WTC11 (cell line): ENCODE data around the gene STK32C. TPM values are rescaled to one million over a fixed set of nuclear protein-coding genes. Genes with fewer than 3 reads are reported as not detected.

Experiments
- ATAC-seq: fragments of 200-7000 bp; cut with Tn5 transposase; 2 replicates; pipeline ENCODE4 v1.10.0; 2021; ENCODE audit warnings: mild to moderate bottlenecking, moderate library complexity
- CTCF ChIA-PET: fragments of 300-600 bp; sonication (Branson Sonifier 250); formaldehyde crosslinking; loops from one replicate; lab custom pipeline; 2021; ENCODE audit warnings: antibody characterized with exemption; lab: Charles Lee
- POLR2A ChIA-PET: fragments of 350-600 bp; sonication (Branson Sonifier 250); formaldehyde crosslinking; loops from one replicate; lab custom pipeline; 2021; ENCODE audit warnings: antibody characterized with exemption; lab: Charles Lee
- DNase-seq: peaks from one replicate; pipeline ENCODE4 v3.0.0; 2021; ENCODE audit warnings: low spot score
- H3K27ac Mint-ChIP-seq: 2 replicates; pipeline ENCODE4 v1.8.0; 2021; ENCODE audit warnings: mixed read lengths
- H3K27me3 Mint-ChIP-seq: 2 replicates; pipeline ENCODE4 v1.8.0; 2021; ENCODE audit warnings: low read depth, mild to moderate bottlenecking, moderate library complexity, mixed read lengths
- H3K36me3 Mint-ChIP-seq: 2 replicates; pipeline ENCODE4 v1.8.0; 2021; ENCODE audit warnings: mixed read lengths
- H3K4me1 Mint-ChIP-seq: 2 replicates; pipeline ENCODE4 v1.8.0; 2022; ENCODE audit warnings: mixed read lengths
- H3K4me3 Mint-ChIP-seq: 2 replicates; pipeline ENCODE4 v1.8.0; 2021; ENCODE audit warnings: mild to moderate bottlenecking, moderate library complexity, mixed read lengths
- H3K9me3 Mint-ChIP-seq: 2 replicates; pipeline ENCODE4 v1.8.0; 2021; ENCODE audit warnings: mixed read lengths
- FOXJ3 ChIP-seq: sonication (generic); formaldehyde crosslinking; IDR thresholded peaks from 2 replicates; pipeline ENCODE4 v1.9.0; 2021; ENCODE audit warnings: missing genetic modification reagents, mild to moderate bottlenecking, borderline replicate concordance
- GABPB1 ChIP-seq: sonication (generic); formaldehyde crosslinking; IDR thresholded peaks from 2 replicates; pipeline ENCODE4 v1.8.1; 2023; ENCODE audit warnings: mild to moderate bottlenecking, missing genetic modification reagents
- SOX15 ChIP-seq: fragments of 250-450 bp; sonication (Bioruptor Pico); IDR thresholded peaks from 2 replicates; pipeline ENCODE4 v1.9.0; 2021; ENCODE audit warnings: mild to moderate bottlenecking
- ZNF138 ChIP-seq: sonication (generic); formaldehyde crosslinking; conservative IDR thresholded peaks from 2 replicates; pipeline ENCODE4 v1.8.1; 2022; ENCODE audit warnings: mild to moderate bottlenecking, moderate library complexity, missing genetic modification reagents
- total RNA-seq: library from RNA; stranded (reverse); gene quantifications from 3 replicates; pipeline ENCODE4 v1.2.3, GENCODE V29; 2021
- TF ChIP-seq, protein P1 (sequence below): sonication (generic); formaldehyde crosslinking; IDR thresholded peaks from 2 replicates; pipeline ENCODE4 v1.8.0; 2023; ENCODE audit warnings: missing genetic modification reagents, mild to moderate bottlenecking, borderline replicate concordance
- TF ChIP-seq, protein P2 (sequence below): sonication (generic); formaldehyde crosslinking; IDR thresholded peaks from 2 replicates; pipeline ENCODE4 v1.8.0; 2023; ENCODE audit warnings: mild to moderate bottlenecking, missing genetic modification reagents
- TF ChIP-seq, protein P3 (sequence below): sonication (generic); formaldehyde crosslinking; IDR thresholded peaks from 2 replicates; pipeline ENCODE4 v1.8.1; 2022; ENCODE audit warnings: mild to moderate bottlenecking, moderate library complexity, missing genetic modification reagents
- TF ChIP-seq, protein P4 (sequence below): sonication (generic); formaldehyde crosslinking; IDR thresholded peaks from 2 replicates; pipeline ENCODE4 v1.8.1; 2023; ENCODE audit warnings: mild to moderate bottlenecking, missing genetic modification reagents
- TF ChIP-seq, protein P5 (sequence below): sonication (generic); formaldehyde crosslinking; IDR thresholded peaks from 2 replicates; pipeline ENCODE4 v1.8.1; 2022; ENCODE audit warnings: low read depth, missing genetic modification reagents, borderline replicate concordance
- TF ChIP-seq, protein P6 (sequence below): sonication (generic); formaldehyde crosslinking; IDR thresholded peaks from 2 replicates; pipeline ENCODE4 v1.8.1; 2023; ENCODE audit warnings: mild to moderate bottlenecking, missing genetic modification reagents, moderate library complexity
- TF ChIP-seq, protein P7 (sequence below): sonication (generic); formaldehyde crosslinking; IDR thresholded peaks from 2 replicates; pipeline ENCODE4 v1.8.0; 2023; ENCODE audit warnings: missing genetic modification reagents
- TF ChIP-seq, protein P8 (sequence below): sonication (generic); formaldehyde crosslinking; IDR thresholded peaks from 2 replicates; pipeline ENCODE4 v1.8.1; 2023; ENCODE audit warnings: mild to moderate bottlenecking, moderate library complexity, missing genetic modification reagents

Gene STK32C
- total RNA-seq, 1 experiment from 2014 or later, result 20.7 TPM

DNA sequence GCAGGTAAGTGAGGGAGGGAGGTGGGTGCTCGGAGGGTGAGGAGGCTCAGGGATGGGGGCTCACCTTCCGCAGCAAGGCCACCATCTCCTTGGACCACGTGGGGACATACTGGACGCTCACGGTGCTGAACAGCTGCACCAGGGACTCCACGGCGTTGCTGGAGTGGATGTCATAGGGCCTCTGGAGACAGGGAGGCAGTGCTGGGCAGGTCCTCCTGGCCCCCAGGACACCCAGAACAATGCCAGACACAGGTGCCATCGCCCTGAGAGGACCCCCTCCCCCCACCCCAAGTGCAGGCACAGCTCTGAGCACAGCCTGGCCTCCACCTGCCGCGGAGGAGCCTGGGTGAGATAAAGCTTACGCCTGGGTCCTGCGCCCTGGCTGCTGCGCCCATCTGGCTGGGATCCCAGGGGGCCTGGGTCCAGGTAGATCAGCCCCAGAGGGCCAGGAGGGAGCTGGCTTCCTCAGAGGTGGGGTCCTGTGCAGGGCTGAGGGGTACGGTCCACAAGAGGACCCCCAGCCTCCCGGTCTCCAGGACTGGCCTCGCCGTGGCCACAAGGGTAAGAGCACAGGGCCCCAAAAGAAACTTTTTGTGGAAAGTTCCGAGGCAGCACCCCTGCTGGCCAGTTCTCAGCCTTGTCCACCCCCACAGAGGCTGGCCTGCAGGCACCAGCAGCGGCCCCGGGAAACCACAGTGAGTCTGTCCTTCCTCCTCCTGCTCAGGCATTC lies 83.2 kb downstream of the STK32C start (continued):
- TF ChIP-seq, protein P1, sequence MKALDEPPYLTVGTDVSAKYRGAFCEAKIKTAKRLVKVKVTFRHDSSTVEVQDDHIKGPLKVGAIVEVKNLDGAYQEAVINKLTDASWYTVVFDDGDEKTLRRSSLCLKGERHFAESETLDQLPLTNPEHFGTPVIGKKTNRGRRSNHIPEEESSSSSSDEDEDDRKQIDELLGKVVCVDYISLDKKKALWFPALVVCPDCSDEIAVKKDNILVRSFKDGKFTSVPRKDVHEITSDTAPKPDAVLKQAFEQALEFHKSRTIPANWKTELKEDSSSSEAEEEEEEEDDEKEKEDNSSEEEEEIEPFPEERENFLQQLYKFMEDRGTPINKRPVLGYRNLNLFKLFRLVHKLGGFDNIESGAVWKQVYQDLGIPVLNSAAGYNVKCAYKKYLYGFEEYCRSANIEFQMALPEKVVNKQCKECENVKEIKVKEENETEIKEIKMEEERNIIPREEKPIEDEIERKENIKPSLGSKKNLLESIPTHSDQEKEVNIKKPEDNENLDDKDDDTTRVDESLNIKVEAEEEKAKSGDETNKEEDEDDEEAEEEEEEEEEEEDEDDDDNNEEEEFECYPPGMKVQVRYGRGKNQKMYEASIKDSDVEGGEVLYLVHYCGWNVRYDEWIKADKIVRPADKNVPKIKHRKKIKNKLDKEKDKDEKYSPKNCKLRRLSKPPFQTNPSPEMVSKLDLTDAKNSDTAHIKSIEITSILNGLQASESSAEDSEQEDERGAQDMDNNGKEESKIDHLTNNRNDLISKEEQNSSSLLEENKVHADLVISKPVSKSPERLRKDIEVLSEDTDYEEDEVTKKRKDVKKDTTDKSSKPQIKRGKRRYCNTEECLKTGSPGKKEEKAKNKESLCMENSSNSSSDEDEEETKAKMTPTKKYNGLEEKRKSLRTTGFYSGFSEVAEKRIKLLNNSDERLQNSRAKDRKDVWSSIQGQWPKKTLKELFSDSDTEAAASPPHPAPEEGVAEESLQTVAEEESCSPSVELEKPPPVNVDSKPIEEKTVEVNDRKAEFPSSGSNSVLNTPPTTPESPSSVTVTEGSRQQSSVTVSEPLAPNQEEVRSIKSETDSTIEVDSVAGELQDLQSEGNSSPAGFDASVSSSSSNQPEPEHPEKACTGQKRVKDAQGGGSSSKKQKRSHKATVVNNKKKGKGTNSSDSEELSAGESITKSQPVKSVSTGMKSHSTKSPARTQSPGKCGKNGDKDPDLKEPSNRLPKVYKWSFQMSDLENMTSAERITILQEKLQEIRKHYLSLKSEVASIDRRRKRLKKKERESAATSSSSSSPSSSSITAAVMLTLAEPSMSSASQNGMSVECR (CRISPR knock-in tag), result no peak
- TF ChIP-seq, protein P2, sequence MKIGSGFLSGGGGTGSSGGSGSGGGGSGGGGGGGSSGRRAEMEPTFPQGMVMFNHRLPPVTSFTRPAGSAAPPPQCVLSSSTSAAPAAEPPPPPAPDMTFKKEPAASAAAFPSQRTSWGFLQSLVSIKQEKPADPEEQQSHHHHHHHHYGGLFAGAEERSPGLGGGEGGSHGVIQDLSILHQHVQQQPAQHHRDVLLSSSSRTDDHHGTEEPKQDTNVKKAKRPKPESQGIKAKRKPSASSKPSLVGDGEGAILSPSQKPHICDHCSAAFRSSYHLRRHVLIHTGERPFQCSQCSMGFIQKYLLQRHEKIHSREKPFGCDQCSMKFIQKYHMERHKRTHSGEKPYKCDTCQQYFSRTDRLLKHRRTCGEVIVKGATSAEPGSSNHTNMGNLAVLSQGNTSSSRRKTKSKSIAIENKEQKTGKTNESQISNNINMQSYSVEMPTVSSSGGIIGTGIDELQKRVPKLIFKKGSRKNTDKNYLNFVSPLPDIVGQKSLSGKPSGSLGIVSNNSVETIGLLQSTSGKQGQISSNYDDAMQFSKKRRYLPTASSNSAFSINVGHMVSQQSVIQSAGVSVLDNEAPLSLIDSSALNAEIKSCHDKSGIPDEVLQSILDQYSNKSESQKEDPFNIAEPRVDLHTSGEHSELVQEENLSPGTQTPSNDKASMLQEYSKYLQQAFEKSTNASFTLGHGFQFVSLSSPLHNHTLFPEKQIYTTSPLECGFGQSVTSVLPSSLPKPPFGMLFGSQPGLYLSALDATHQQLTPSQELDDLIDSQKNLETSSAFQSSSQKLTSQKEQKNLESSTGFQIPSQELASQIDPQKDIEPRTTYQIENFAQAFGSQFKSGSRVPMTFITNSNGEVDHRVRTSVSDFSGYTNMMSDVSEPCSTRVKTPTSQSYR, result no peak

DNA sequence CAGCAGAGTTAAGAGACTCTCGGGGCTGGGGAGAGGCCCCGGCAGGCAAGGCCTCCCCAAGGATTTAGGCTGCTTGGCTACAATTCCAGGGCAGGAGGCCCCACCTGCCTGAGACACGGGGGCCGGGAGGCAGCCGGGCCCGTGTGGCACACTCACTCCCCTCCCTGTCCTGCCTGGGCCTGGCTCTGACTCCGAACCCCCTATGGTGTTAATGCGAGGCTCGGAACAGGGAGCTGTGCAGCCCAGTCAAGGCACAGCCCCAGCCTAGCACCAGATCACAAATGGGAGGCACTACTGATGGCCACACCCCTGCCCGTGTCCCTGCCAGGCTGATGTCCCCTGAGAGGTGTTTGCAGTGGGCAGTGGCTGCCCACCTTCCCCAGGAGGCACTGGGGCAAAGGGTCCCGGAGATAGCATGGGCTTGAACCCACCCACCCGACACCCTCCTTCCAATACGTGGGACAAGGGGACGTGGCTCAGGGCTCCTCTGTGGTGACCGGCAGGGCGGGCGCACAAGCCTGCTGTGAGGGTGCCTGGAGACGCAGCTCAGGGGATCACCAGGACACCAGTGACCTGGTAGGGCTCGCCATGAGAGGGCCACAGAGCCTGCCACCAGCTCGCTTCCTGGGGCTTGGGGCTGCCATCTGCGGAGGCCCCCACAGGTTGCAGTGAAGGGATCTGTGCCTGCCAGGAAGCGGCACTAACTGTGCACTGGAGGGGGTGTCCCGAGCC lies 84.0 kb downstream of the STK32C start:
- Mint-ChIP-seq H3K4me3 (no peak overlapping the region), H3K9me3 (peaks cover 6% of the 10 kb centered on the region), H3K27ac (no peak overlapping the region), H3K27me3 (no peaks in the 10 kb centered on the region), H3K4me1 (no peaks in the 10 kb centered on the region), H3K36me3 (peaks cover 4% of the 10 kb centered on the region)
- DNase-seq (no peak), ATAC-seq (no peak)
- TF ChIP-seq, protein P3, sequence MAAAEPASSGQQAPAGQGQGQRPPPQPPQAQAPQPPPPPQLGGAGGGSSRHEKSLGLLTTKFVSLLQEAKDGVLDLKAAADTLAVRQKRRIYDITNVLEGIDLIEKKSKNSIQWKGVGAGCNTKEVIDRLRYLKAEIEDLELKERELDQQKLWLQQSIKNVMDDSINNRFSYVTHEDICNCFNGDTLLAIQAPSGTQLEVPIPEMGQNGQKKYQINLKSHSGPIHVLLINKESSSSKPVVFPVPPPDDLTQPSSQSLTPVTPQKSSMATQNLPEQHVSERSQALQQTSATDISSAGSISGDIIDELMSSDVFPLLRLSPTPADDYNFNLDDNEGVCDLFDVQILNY (CRISPR knock-in tag), result no peak
- no peak for TF ChIP-seq ZNF138 (CRISPR knock-in tag)
- TF ChIP-seq, protein P4, sequence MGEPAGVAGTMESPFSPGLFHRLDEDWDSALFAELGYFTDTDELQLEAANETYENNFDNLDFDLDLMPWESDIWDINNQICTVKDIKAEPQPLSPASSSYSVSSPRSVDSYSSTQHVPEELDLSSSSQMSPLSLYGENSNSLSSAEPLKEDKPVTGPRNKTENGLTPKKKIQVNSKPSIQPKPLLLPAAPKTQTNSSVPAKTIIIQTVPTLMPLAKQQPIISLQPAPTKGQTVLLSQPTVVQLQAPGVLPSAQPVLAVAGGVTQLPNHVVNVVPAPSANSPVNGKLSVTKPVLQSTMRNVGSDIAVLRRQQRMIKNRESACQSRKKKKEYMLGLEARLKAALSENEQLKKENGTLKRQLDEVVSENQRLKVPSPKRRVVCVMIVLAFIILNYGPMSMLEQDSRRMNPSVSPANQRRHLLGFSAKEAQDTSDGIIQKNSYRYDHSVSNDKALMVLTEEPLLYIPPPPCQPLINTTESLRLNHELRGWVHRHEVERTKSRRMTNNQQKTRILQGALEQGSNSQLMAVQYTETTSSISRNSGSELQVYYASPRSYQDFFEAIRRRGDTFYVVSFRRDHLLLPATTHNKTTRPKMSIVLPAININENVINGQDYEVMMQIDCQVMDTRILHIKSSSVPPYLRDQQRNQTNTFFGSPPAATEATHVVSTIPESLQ (CRISPR knock-in tag), result no peak
- no peak for TF ChIP-seq SOX15 (CRISPR knock-in tag)
- TF ChIP-seq, protein P5, sequence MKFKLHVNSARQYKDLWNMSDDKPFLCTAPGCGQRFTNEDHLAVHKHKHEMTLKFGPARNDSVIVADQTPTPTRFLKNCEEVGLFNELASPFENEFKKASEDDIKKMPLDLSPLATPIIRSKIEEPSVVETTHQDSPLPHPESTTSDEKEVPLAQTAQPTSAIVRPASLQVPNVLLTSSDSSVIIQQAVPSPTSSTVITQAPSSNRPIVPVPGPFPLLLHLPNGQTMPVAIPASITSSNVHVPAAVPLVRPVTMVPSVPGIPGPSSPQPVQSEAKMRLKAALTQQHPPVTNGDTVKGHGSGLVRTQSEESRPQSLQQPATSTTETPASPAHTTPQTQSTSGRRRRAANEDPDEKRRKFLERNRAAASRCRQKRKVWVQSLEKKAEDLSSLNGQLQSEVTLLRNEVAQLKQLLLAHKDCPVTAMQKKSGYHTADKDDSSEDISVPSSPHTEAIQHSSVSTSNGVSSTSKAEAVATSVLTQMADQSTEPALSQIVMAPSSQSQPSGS (CRISPR knock-in tag), result no peak
- TF ChIP-seq, protein P6, sequence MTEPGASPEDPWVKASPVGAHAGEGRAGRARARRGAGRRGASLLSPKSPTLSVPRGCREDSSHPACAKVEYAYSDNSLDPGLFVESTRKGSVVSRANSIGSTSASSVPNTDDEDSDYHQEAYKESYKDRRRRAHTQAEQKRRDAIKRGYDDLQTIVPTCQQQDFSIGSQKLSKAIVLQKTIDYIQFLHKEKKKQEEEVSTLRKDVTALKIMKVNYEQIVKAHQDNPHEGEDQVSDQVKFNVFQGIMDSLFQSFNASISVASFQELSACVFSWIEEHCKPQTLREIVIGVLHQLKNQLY (CRISPR knock-in tag), result no peak
- TF ChIP-seq, protein P7, sequence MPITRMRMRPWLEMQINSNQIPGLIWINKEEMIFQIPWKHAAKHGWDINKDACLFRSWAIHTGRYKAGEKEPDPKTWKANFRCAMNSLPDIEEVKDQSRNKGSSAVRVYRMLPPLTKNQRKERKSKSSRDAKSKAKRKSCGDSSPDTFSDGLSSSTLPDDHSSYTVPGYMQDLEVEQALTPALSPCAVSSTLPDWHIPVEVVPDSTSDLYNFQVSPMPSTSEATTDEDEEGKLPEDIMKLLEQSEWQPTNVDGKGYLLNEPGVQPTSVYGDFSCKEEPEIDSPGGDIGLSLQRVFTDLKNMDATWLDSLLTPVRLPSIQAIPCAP, result no peak
- TF ChIP-seq, protein P8, sequence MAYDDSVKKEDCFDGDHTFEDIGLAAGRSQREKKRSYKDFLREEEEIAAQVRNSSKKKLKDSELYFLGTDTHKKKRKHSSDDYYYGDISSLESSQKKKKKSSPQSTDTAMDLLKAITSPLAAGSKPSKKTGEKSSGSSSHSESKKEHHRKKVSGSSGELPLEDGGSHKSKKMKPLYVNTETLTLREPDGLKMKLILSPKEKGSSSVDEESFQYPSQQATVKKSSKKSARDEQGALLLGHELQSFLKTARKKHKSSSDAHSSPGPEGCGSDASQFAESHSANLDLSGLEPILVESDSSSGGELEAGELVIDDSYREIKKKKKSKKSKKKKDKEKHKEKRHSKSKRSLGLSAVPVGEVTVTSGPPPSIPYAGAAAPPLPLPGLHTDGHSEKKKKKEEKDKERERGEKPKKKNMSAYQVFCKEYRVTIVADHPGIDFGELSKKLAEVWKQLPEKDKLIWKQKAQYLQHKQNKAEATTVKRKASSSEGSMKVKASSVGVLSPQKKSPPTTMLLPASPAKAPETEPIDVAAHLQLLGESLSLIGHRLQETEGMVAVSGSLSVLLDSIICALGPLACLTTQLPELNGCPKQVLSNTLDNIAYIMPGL (CRISPR knock-in tag), result no peak
- no peak for TF ChIP-seq GABPB1
- TF ChIP-seq FOXJ3 (CRISPR knock-in tag), result no peak
- POLR2A ChIA-PET, result no interaction called here
- CTCF ChIA-PET, result interaction anchor here (0.8 to 2.8 kb wide), 4 partner anchors 29 to 137 kb away, joined by 5 to 10 read pairs (median 8); no protein-coding TSS in a partner anchor
